ENCODE results near the gene ANKRD33B.
A peak's percentile ranks its signal among the peaks of the same experiment; 100 is the strongest.
"Not testable (repeated sequence)": the region's sequence is repeated elsewhere in the genome, so short reads cannot be mapped to it uniquely, and the experiment has no call there.

ANKRD33B gene

DNA sequence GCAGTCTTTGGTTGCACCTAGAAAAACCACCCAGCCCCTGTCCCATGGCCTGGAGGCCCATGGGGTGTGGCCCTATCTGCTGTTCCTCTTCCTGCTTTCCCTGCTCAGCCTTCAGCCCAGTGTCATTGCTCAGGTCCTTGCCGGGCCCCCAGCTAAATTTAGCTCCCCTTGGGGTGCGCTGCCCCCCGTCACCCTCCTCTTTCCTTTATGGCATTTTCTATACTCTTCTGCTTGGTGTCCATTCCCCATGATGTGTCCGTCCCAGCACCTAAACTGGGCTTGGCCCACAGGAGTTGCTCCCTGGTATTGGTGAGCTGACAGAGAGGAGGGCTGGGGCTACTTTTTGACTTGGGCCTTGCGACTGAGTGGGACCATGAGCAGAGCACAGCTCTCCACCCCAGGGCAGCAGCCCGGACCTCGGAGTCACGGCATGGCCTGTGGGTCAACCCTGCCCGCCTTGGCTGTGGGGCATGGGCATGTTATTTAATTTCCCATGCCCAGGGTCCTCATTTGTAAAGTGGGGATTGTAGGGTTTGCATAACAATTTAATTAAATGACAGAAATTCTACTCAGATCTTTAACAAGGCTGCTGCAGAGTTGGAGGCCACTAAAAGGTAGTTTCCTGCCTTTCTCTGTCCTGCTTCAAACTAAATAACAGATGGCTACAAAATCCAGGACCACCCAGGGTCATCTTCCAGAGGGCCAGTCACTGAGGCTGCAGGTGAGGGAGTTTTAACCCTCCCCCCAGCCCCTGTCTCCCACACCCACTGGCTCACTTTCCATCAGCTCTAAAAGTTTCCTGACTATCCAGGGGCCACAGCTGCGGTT is 99.0 kb downstream of the ANKRD33B start:
- DNase-seq: no peak

DNA sequence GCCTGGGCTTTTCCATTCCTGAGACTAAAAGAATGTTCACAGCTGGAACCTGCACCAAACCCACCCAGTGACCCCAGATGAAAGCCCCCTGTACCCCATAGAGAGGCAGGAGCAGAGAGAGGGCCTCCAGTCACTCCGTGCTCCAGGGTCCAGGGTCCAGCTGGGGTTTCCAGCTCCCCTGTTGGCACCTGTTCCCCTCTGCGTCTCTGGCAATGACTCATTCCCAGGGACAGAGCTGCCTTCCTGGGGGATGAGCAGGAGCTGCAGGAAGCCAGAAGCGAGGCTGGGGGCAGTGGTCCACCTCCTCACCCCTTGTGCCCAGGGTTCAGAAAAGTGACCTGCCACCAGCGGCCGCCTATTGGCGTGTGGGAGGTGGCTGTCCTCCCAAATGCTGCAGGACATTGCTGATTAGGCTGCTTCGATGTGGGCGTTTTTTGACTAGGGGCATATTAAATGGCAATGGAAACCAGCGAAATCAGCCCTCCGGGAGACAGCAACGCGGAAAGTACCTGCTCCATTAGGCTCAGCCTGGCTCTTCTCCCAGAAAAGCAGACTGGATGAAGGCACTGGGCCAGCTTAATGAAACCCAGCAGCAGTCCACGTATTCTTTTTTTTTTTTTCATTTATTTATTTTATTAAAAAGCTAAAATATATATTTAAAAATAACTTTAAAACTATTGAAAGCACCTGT is 99.8 kb downstream of the ANKRD33B start:
- peak; percentile 56 for DNase-seq

DNA sequence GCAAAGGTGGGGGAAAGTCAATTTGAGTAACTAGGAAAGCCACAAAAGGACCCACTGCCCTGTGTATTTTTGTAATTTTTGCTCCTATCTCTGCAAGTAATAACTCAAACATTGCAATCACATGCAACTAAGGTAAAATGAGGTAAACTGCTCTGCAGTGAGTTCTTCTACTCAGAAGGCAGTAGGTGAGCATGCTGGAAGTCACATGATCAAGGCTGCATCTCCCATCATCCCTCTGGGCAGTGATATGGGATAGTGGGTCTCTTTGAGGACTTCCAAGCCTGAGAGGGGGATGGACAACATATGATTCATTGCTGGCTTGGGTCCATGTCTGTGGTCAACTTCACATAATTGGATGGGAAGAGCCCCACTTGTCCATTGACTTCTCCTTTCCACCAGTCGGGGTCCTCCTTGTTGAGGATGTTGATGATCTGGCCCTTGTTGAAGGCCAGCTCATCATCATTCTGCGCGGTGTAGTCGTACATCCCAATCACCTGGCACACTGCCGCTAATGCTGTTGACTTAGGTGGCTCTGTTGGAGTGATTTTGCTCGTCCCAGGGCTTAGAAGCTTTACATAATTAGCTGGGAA is 100.4 kb downstream of the ANKRD33B start:
- DNase-seq: not testable (repeated sequence)

DNA sequence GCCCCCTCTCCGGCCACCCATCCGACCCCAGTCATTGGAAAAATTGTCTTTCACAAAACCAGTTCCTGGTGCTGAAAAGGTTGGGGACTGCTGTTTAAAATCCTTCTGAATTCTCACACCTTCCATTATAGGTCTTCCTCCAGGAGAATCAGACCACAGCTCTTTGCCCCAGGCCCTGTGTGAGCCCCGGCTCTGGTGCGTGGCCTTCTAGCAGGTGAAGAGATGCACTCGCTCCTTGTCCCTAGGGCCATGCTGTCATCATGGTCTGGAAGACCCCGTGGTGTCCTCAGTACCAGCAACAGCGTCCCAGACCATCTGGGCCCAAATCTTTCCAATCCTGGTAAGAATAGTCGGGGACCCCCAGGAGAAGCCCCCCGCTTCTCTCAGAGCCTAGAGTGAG is 101.9 kb downstream of the ANKRD33B start:
- DNase-seq: no peak

DNA sequence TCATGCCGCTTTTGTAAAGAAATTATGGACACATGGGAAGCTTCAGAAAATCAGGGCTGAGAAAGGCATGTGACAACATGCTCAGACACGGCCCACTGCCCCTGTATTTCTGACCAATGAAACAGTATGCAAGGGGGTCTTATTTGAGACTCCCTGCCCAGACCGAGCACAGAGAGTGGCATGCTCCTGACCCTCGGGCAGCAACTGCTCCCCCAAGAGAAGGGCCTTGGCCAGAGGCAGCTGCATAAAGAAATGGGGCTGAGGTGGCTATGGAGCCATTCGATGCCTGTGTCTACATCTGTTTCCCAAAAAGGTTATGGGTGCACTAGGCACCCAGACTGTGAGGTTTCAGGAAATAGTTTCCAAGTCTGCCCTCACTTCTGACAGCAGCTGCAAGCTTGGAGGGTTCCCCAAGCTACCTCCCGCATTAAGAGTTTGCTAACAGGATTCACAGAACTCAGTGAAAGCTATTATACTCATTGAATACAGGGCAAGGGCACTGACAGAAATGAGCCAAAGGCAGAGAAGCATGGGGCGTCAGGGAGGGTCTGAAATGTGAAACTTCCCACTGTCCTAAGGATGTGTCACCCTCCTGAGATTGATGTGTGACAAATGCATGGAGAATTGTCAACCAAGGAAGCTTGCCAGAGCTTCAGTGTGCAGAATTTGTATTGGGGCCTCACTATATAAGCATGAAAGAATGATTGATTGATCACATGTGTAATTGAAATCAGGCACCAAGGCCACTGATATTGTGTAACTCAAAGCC is 102.8 kb downstream of the ANKRD33B start:
- no peak for DNase-seq

DNA sequence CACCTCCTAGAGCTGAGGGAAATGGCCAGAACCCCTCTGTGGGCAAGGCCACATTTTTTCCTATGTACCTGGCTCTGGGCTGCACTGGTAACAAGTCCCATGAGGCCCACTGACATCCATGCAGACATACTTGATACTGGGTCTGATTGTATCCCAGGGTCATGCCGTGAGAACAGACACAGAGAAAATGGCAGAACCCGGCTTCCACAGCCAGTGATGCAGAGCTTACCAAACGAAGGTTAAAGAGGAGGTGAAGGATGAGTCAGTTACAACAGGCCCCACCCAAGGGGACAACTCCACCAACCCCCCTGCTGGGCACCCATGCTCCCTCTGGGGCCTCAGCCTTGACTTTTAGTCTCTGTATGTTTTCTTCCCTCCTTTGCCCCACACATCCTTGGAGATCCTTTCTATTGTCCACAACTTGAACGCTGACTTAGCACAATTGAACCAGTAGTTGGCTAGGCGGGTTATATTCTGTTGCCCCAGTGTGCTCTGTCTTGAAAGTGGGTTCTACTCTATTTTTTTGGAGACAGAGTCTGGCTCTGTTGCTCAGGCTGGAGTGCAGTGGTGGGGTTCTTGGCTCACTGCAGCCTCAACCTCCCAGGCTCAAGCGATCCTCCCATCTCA is 103.7 kb downstream of the ANKRD33B start:
- no peak for DNase-seq

DNA sequence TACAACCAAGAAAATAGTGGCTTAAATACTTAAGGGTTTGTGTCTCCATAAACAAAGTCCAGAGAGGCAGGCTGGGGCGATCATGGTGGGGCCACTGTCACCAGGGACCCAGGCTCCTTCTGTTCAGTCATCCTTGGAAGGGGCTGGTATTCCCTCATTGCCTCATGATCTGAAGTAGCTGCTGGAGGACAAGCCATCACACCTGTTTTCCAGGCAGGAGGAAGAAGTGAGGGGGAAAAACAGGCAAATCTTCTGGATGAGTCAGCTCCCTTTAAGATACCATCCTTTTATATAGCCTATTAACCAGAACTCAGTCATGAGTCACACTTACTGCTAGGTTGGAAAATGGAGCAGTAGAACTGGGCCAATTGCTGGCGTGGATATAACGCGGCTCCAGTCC is 104.8 kb downstream of the ANKRD33B start:
- no peak for DNase-seq

DNA sequence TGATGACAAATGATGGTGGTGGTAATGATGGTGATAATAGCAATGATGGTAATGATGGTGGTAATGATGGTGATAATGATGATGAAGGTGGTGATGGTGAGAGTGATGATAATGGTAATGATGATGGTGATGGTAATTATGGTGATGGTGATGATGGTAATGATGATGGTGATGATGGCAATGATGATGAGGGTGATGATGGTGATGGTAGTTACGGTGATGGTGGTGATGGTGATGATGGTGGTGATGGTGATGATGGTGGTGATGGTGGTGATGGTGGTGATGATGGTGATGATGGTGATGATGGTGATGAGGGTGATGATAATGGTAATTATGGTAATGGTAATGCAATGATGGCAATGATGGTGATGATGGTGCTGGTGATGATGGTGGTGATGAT is 106.1 kb downstream of the ANKRD33B start:
- no peak for DNase-seq

DNA sequence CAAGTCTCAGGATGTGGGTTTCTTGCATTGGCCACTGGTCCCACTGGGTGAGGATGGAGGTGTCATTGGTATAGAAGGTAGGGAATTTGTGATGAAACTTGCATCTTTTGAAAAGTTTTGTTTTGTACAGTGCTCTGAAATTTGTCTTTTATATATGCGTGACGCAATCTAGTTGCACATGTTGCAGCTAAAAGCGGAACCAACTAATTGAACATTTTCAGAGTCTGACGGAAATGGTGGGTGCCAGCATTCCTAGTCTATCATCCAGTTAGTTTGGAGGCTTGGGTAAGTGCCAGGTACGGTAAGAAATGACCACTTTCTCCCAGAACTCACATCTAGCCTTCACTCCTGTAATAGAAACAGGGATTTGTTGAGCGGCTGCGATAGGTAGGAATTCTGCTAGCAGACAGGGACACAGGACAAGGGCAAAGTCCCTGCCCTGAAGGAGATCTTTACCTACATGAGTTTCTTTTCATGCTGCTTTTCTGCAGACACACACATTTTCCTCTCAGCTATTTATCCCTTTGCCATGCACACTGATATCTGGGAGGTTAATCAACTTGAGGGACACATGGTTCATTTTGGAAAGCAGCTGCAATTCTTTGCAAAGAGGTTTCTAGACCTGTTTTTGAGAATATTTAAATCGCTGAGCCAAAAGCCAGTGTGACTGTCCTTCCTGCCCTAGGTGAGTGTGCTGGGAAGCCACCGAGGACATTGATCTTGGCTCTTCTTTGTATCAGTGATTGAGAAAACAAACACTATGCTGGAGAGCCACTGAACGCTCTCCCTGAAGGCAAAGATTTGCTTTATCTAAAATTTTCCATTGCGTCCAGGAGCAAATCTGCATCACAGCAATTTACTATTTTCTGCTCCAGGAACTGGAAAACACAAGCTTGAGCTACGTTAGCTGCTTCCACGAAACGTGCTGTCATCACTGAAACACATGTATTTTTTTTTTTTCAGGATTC is 107.5 kb downstream of the ANKRD33B start:
- no peak for DNase-seq

DNA sequence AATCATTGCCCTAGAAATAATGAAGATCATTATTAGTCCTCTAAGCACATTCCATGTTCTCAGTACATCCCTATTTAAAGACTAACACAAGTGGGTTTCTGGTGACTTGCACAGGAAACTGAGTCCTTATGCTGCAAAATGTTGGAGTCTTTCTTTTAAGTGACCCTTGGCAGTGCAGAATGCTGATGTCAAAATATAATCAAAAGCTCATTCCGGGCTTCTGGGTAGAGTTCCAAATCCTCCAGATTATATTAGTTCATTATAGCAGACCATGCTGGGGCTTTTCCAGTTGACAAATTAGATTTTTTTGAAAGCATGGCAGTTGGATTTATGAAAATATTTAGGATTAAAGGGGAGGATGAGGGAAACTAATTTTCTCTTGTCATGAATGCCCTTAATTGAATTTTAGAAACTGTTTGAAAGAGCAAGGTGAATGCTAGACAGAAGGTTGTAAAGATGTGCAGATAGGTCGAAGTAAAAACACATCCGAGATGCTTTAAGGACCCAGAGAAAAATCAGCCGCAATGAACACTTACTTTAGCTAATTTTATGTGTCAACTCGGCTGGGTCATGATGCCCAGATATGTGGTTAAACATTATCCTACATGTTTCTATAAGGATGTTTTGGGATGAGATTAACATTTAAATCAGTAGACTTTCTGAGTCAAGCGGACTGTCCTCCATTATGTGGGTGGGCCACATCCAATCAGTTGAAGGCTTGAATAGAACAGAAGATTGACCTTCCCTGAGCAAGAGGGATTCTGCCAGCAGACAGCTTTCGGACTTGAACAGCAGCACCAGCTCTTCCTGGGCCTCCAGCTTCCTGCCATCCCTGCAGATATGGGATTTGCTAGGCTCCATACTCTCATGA is 108.5 kb downstream of the ANKRD33B start:
- DNase-seq: no peak

DNA sequence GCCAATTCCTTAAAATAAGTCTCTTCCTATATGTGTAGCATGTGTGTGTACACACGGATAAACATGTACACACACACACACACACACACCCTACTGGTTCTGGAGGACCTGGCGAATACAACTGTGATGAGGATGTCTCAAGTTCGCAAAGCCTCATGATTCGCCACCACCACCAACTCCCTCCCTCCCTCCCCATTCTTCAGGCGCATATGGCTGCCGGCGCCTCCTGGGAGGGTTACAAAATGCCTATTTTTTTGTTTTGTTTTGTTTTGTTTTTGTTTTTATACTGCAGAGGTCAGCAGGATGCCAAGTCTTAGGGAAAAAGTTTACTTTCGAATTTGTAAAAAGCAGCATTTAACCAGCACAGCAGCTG is 109.1 kb downstream of the ANKRD33B start:
- DNase-seq: no peak

DNA sequence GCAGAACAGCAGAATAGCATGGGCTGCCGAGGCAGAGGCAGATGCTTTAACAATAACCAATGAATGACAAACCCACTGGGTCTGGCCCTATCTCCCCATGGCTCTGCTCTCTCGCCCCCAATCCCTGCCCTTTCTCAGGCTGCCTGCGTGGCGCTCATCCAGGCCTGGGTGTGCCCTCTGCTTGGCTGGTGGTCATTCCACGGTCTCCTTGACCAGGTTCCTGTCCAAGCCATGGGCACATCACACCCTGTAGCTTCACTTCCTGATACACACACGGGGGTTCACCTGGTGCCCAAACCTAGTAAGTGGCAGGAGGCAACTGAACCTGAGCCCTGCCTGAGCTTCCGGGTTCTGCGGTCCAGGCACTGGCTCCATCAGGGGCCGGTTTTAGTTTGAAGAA is 109.5 kb downstream of the ANKRD33B start:
- no peak for DNase-seq

DNA sequence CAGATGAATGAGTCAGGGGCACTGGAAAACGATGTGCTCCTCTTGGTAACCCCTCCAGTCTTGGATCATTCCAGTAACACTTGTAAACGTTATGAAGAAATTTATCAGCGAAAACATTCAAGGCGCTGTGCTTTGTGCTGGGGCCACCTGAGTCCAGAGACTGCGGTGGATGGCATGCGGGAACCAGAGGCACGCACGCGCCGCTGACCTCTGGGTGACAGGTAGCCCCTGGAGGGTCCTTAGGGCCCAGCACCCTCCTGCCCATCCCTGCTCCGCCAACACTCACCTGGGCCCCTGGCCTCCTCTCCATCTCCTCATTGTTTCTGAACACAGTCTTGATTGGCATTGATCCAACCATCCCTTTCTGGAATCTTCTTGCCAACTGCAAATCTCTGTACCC is 110.2 kb downstream of the ANKRD33B start:
- no peak for DNase-seq

DNA sequence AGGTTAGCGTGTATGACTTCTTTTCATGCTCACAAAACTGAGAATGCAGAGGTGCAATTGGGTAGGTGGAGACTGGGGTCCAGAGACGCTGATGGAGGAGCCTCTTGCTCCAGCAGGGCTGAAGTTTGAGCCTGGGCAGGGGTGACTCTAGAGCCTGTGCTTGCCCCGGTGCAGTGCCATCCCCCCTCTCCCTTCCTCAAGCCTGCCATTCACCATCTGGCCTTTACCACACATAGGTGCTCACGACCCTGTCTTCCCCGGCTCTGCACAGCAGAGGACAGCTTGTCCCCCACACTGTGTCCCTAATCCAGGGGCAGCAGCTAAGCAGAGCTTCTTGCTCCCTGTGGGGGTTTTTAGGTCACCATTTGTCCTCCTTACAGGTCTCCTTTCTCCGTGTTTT is 110.7 kb downstream of the ANKRD33B start:
- peak; percentile 17 for DNase-seq

DNA sequence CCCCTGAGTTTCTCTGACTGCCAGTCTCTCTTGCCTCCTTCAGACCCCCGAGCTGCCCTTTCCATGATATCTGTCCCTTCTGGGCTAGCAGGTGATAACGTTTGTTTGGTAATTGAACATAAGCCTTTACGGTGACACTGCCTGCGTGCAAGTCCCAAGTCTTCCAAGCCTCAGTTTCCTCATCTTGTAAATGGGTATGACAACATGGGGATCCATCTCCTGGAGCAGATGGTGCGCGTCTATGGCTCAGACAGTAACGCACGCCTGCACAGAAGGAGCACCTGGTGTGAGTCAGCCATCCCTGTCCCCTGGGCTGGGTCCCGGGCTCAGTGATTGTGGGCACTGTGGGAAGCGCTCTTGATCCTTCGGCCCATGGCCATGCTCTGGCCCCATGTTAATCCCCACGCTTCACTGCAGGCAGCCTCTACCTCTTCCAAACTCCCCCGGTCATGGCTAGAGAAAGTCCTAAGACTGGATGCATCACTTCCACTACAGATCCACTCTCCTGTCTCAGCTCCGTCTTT is 111.4 kb downstream of the ANKRD33B start:
- no peak for DNase-seq

DNA sequence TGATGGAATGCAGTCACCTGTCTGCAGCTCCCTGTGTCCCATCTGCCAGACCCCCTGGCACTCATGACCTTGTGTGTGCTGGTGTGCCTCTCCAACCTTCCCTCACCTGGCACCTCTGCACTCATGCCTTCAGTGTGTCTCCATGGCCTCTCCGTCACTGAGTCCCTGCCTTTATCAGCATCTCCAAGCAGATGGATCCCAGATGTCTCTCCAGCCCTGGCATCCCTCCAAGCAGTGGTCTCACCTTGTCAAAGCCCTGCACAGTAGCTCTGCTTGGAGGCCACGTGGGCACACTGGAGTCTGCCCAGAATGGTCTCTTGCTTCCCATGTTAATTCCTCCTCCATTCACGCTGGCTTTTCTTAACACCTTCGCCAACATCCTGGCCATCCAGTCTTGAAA is 112.4 kb downstream of the ANKRD33B start:
- peak; percentile 83 for DNase-seq

DNA sequence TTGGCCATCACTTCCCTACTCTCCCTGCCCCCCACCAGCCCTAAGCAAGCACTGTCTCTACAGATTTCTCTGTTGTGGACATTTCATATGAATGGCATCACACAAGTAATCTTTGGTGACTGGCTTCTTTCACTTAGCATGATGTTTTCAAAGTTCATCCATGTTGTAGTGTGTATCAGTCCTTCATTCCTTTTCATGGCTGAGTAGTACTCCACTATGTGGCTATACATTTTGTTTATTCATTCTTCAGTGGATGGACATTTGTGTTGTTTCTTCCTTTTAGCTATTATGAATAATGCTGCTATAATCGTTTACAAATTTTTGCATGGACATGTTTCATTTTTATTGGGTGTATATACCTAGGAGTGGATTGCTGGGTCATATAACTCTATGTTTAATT is 113.1 kb downstream of the ANKRD33B start:
- DNase-seq: no peak

DNA sequence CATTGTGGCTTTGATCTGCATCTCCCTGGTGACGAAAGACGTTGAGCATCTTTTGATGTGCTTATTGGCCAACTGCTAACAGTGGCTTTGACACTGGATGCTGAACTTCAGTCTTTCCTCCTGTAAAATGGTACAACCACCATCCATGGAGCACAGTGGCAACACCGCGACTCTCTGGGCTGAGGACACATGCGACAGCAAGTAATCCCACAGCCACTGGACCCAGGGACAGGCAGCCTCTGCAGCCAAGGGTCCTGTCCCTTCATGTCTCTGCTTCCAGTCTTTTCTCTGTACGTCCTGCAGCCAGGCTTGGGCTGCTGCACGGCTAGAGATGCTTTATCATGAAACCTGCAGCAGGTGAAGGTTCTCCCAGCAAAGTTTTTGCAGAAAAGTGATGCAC is 113.7 kb downstream of the ANKRD33B start:
- no peak for DNase-seq

DNA sequence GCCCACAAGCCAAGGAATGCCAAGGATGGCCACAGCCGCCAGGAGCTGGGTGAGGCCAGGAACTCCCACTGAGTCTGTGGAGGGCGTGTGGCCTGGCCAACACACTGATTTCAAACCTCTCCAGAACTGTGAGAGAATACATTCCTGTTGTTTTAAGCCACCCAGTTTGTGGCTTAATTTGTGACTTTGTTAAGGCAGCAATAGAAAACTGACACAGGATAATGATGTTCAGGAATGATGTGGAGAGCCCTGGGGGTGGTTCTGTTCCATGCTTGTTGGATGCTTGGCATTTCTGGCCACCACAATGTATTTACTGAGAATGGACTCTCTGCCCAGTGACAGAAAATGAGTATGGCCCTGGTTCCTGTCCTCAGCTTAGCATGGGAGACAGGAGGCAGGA is 114.4 kb downstream of the ANKRD33B start:
- no peak for DNase-seq

DNA sequence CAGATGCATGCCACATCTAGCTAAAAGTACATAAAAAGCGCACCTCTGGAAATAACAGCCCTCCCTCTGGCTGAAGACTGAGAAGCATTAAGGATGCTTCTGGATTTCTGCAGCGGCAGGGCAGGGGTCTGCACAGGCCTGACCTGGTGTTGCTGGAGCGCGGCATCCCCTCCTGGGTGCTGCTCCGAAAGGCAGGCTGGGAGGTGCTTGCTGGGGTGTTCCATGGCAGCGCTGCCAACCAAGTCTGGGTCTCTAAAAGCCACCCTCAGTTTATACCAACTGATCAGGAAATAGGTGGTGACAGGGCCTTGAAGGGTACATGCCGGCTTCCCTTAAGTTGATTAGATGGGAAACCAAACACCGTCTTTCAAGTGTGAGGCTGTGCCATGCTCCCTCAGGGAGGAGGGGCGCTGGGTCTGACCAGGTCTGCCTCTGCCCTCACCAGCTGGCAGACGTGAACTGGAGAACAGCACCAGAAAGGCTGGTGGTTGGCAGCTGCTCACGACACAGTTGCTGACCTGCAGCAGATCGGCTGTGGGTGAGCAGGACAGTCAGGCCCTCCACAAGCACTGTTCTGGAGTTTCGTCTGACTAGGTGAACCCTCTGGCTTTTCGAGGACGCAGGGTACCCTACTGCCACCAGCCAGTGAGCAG is 115.6 kb downstream of the ANKRD33B start:
- DNase-seq: no peak

Data from NCI-H2171 treated with DMSO at 0.1 percent for 48 hours (cell line).